Spleen (tissue), 7 donors: ENCODE data around the gene FBXO48.
"Not testable (repeated sequence)": the region's sequence is repeated elsewhere in the genome, so short reads cannot be mapped to it uniquely, and the experiment has no call there.

Experiments used
- CTCF ChIP-seq, 11 experiments: fragments of 200-600 bp in 7 of 11; fragments of 450-650 bp in 4 of 11; sonication (generic) in 4 of 11; IDR thresholded peaks in 8 of 11; conservative IDR thresholded peaks in 3 of 11; 1 replicate in 7 of 11; 2 replicates in 4 of 11; pipeline versions ENCODE4 v1.4.0 to v1.8.0; 2016 to 2021; ENCODE audit warnings: antibody characterized with exemption in 11 of 11, inconsistent platforms in 4 of 11, mild to moderate bottlenecking in 1 of 11
- POLR2A ChIP-seq, 3 donors: fragments of 450-650 bp; IDR thresholded peaks; one replicate each; pipeline ENCODE4 v1.5.1; 2017; ENCODE audit warnings: antibody characterized with exemption in 3 of 3, mild to moderate bottlenecking in 1 of 3
- POLR2AphosphoS5 ChIP-seq, 3 donors: sonication (generic); formaldehyde crosslinking; IDR thresholded peaks; one replicate each; pipeline ENCODE4 v1.5.1; 2017; ENCODE audit warnings: antibody characterized with exemption in 3 of 3
- donor health status: DM: no; HTN: no; CAD: no; lungs with moderate emphysema.
- donor health status: DM: no; HTN: no; CAD: no.
- donor health status: DM: no; HTN: no; CAD: no.

GRCh38 chr2:68488605-68489004, 21.5 kb upstream of the FBXO48 start:
- TF ChIP-seq POLR2A (IDR thresholded peaks at IDR 0.05); CTCF (IDR thresholded peaks at IDR 0.05 in 8 of 11, conservative IDR thresholded peaks at IDR 0.05 in 3 of 11); POLR2AphosphoS5 (IDR thresholded peaks at IDR 0.05): not testable (repeated sequence)
